HepG2 (cell line): ENCODE measurements around the gene FAM170B.

Source experiments
- ASH2L ChIP-seq: fragments of 300-600, 200-600 bp; sonication (generic); IDR thresholded peaks from 2 replicates; pipeline ENCODE4 v1.7.0; 2017; ENCODE audit warnings: low read depth, mild to moderate bottlenecking, moderate library complexity, mixed read lengths, low read length; ENCODE audit not compliant: insufficient read length
- CTCF ChIP-seq: sonication (generic); formaldehyde crosslinking; IDR thresholded peaks from 2 replicates; pipeline ENCODE4 v1.5.0; 2020; ENCODE audit warnings: mild to moderate bottlenecking, missing genetic modification reagents, moderate library complexity
- E2F2 ChIP-seq: sonication (generic); formaldehyde crosslinking; IDR thresholded peaks from 2 replicates; pipeline ENCODE4 v1.4.0; 2020; ENCODE audit warnings: missing genetic modification reagents, borderline replicate concordance
- EP300 ChIP-seq, 3 experiments: sonication (generic) in 1 of 3; formaldehyde crosslinking in 1 of 3; IDR thresholded peaks; 2 replicates each; pipeline versions ENCODE4 v1.5.1 to v1.6.1; 2011 to 2020; ENCODE audit warnings: low read depth in 2 of 3, low read length in 2 of 3, borderline replicate concordance in 1 of 3, improper control_type of control experiment in 1 of 3, mild to moderate bottlenecking in 1 of 3, missing genetic modification reagents in 1 of 3, moderate library complexity in 1 of 3
- GLI4 ChIP-seq: sonication (generic); formaldehyde crosslinking; IDR thresholded peaks from 2 replicates; pipeline ENCODE4 v1.5.1; 2020; ENCODE audit warnings: missing genetic modification reagents, mild to moderate bottlenecking, moderate library complexity, borderline replicate concordance
- MYNN ChIP-seq: sonication (generic); formaldehyde crosslinking; IDR thresholded peaks from 2 replicates; pipeline ENCODE4 v1.4.0; 2020; ENCODE audit warnings: mild to moderate bottlenecking, low read depth, missing genetic modification reagents
- NFE2L2 ChIP-seq: fragments of 150-350 bp; IDR thresholded peaks from 2 replicates; pipeline ENCODE4 v1.6.1; 2014; ENCODE audit warnings: low read length
- RBM39 ChIP-seq: fragments of 200-400 bp; formaldehyde crosslinking; IDR thresholded peaks from one replicate; pipeline ENCODE4 v1.6.1; 2018; ENCODE audit warnings: antibody characterized with exemption, mild to moderate bottlenecking, low read depth, low read length; ENCODE audit not compliant: poor library complexity, severe bottlenecking
- SMAD3 ChIP-seq: sonication (generic); formaldehyde crosslinking; IDR thresholded peaks from 2 replicates; pipeline ENCODE4 v1.4.0; 2020; ENCODE audit warnings: missing genetic modification reagents
- ZBTB21 ChIP-seq: sonication (generic); formaldehyde crosslinking; IDR thresholded peaks from 2 replicates; pipeline ENCODE4 v1.4.0; 2020; ENCODE audit warnings: missing genetic modification reagents
- ZNF703 ChIP-seq: sonication (generic); formaldehyde crosslinking; IDR thresholded peaks from 2 replicates; pipeline ENCODE4 v1.5.1; 2020; ENCODE audit warnings: missing genetic modification reagents, mild to moderate bottlenecking, moderate library complexity, borderline replicate concordance

- no peak for TF ChIP-seq CTCF (CRISPR knock-in tag)
- no peak for TF ChIP-seq EP300 (IDR thresholded peaks at IDR 0.05; ENCODE audit: low read depth in 2 of 2, low read length in 2 of 2)
- no peak for TF ChIP-seq EP300 (CRISPR knock-in tag; IDR thresholded peaks at IDR 0.05; ENCODE audit: borderline replicate concordance)
- no peak for TF ChIP-seq GLI4 (CRISPR knock-in tag)
- no peak for TF ChIP-seq E2F2 (CRISPR knock-in tag)
- no peak for TF ChIP-seq ZBTB21
- TF ChIP-seq RBM39, result no peak
- TF ChIP-seq ZNF703, result no peak
- no peak for TF ChIP-seq SMAD3 (CRISPR knock-in tag)
- no peak for TF ChIP-seq NFE2L2
- no peak for TF ChIP-seq ASH2L
- TF ChIP-seq MYNN (CRISPR knock-in tag), result no peak
Observed at GRCh38 chr10:49083261-49083660, 50.6 kb downstream of the FAM170B start.
